ENCODE measurements around the gene KDM3A.

GRCh38 chr2:86525421-86526340 is 84.5 kb downstream of the KDM3A start:
- TF ChIP-seq CTCF (IDR thresholded peaks at IDR 0.05) (no peak), POLR2A (IDR thresholded peaks at IDR 0.05) (no peak)
